ENCODE measurements around the gene RGSL1.
A peak's percentile ranks its signal among the peaks of the same experiment; 100 is the strongest.

Gene RGSL1

GRCh38 chr1:182603646-182604174 lies 153.8 kb downstream of the RGSL1 start:
- peak overlapping the region; percentile 29 for H3K27ac ChIP-seq (ENCODE audit: low read depth, low read length)
- peaks cover 0 to 14% (median 6%) of the 10 kb centered on the region in 5 donors for H3K27me3 ChIP-seq (ENCODE audit: control insufficient read depth in 5 of 5, insufficient read depth in 4 of 5, low read length in 5 of 5)

GRCh38 chr1:182604175-182605164 lies 154.5 kb downstream of the RGSL1 start, which contains the start of gene RGS16:
TSS of gene RGS16 (minus strand) at chr1:182604389. CDS start at chr1:182604259, 130 bp downstream.
- peaks cover 0 to 18% (median 6%) of the 10 kb centered on the region in 5 donors for H3K27me3 ChIP-seq (ENCODE audit: control insufficient read depth in 5 of 5, insufficient read depth in 4 of 5, low read length in 5 of 5)
- no peaks in the 10 kb centered on the region for H3K9me3 ChIP-seq (ENCODE audit: control insufficient read depth in 5 of 5, low read length in 5 of 5)
- peak within 1 kb of the TSS; percentile 53 to 75 (median 70) for H3K4me3 ChIP-seq (ENCODE audit: low read depth in 1 of 5, low read length in 5 of 5)
- peak within 1 kb of the TSS in 2 of 5 donors; percentile 43 to 49 for H3K9ac ChIP-seq (ENCODE audit: low read length in 5 of 5)
- peak within 1 kb of the TSS; percentile 29 for H3K27ac ChIP-seq (ENCODE audit: low read depth, low read length)
- peaks cover 0 to 14% (median 8%) of the 10 kb centered on the region in 5 donors for H3K36me3 ChIP-seq (ENCODE audit: control insufficient read depth in 5 of 5, insufficient read depth in 5 of 5, low read length in 5 of 5)
- H3K4me1 ChIP-seq (ENCODE audit: control insufficient read depth in 5 of 5, insufficient read depth in 5 of 5, low read length in 5 of 5), result peaks cover 10 to 44% (median 26%) of the 10 kb centered on the region in 5 donors

More at GRCh38 chr1:182603646-182604174, 153.8 kb downstream of the RGSL1 start:
- Histone ChIP-seq H3K4me3 (ENCODE audit: low read depth in 1 of 5, low read length in 5 of 5) (peak overlapping the region; percentile 44 to 75 (median 70)), H3K9me3 (ENCODE audit: control insufficient read depth in 5 of 5, low read length in 5 of 5) (no peaks in the 10 kb centered on the region), H3K9ac (ENCODE audit: low read length in 5 of 5) (peak overlapping the region in 2 of 5 donors; percentile 43 to 49), H3K36me3 (ENCODE audit: control insufficient read depth in 5 of 5, insufficient read depth in 5 of 5, low read length in 5 of 5) (peaks cover 0 to 14% (median 10%) of the 10 kb centered on the region in 5 donors), H3K4me1 (ENCODE audit: control insufficient read depth in 5 of 5, insufficient read depth in 5 of 5, low read length in 5 of 5) (peaks cover 10 to 47% (median 22%) of the 10 kb centered on the region in 5 donors)

GRCh38 chr1:182607566-182607965 lies 157.6 kb downstream of the RGSL1 start:
- Histone ChIP-seq H3K9me3 (ENCODE audit: control insufficient read depth in 5 of 5, low read length in 5 of 5) (no peaks in the 10 kb centered on the region), H3K9ac (ENCODE audit: low read length in 5 of 5) (no peak overlapping the region), H3K27ac (ENCODE audit: low read depth, low read length) (no peak overlapping the region), H3K4me1 (ENCODE audit: control insufficient read depth in 5 of 5, insufficient read depth in 5 of 5, low read length in 5 of 5) (peaks cover 8 to 43% (median 35%) of the 10 kb centered on the region in 5 donors), H3K4me3 (ENCODE audit: low read depth in 1 of 5, low read length in 5 of 5) (no peak overlapping the region), H3K36me3 (ENCODE audit: control insufficient read depth in 5 of 5, insufficient read depth in 5 of 5, low read length in 5 of 5) (no peaks in the 10 kb centered on the region), H3K27me3 (ENCODE audit: control insufficient read depth in 5 of 5, insufficient read depth in 4 of 5, low read length in 5 of 5) (peaks cover 0 to 24% (median 3%) of the 10 kb centered on the region in 5 donors)

- H3K4me3 ChIP-seq (ENCODE audit: low read depth in 1 of 5, low read length in 5 of 5), result no peak overlapping the region
- no peak overlapping the region for H3K27ac ChIP-seq (ENCODE audit: low read depth, low read length)
- H3K4me1 ChIP-seq (ENCODE audit: control insufficient read depth in 5 of 5, insufficient read depth in 5 of 5, low read length in 5 of 5), result peaks cover 6 to 36% (median 30%) of the 10 kb centered on the region in 5 donors
- no peak overlapping the region for H3K9ac ChIP-seq (ENCODE audit: low read length in 5 of 5)
- no peaks in the 10 kb centered on the region for H3K36me3 ChIP-seq (ENCODE audit: control insufficient read depth in 5 of 5, insufficient read depth in 5 of 5, low read length in 5 of 5)
- no peaks in the 10 kb centered on the region for H3K9me3 ChIP-seq (ENCODE audit: control insufficient read depth in 5 of 5, low read length in 5 of 5)
- peaks cover 0 to 27% (median 3%) of the 10 kb centered on the region in 5 donors for H3K27me3 ChIP-seq (ENCODE audit: control insufficient read depth in 5 of 5, insufficient read depth in 4 of 5, low read length in 5 of 5)
These were observed 158.3 kb downstream of the RGSL1 start for GRCh38 chr1:182608236-182608635.

- H3K27me3 ChIP-seq (ENCODE audit: control insufficient read depth in 5 of 5, insufficient read depth in 4 of 5, low read length in 5 of 5), result peaks cover 0 to 32% (median 3%) of the 10 kb centered on the region in 5 donors
- H3K9ac ChIP-seq (ENCODE audit: low read length in 5 of 5), result no peak overlapping the region
- H3K27ac ChIP-seq (ENCODE audit: low read depth, low read length), result no peak overlapping the region
- H3K4me3 ChIP-seq (ENCODE audit: low read depth in 1 of 5, low read length in 5 of 5), result no peak overlapping the region
- H3K36me3 ChIP-seq (ENCODE audit: control insufficient read depth in 5 of 5, insufficient read depth in 5 of 5, low read length in 5 of 5), result no peaks in the 10 kb centered on the region
- H3K4me1 ChIP-seq (ENCODE audit: control insufficient read depth in 5 of 5, insufficient read depth in 5 of 5, low read length in 5 of 5), result peaks cover 3 to 32% (median 25%) of the 10 kb centered on the region in 5 donors
- no peaks in the 10 kb centered on the region for H3K9me3 ChIP-seq (ENCODE audit: control insufficient read depth in 5 of 5, low read length in 5 of 5)
These were observed 159.1 kb downstream of the RGSL1 start for GRCh38 chr1:182608845-182609610.
